Choroid plexus epithelial cell (primary cell): Measurements from ENCODE around the gene CRYGB.
A peak's percentile ranks its signal among the peaks of the same experiment; 100 is the strongest.

Source experiments
- DNase-seq: peaks from one replicate; pipeline ENCODE4 v3.0.0-alpha.2; 2010; ENCODE audit warnings: low read depth
- H3K4me3 ChIP-seq: 2 replicates; pipeline ENCODE4 v1.5.1; 2011; ENCODE audit warnings: low read depth, mild to moderate bottlenecking, control low read depth, low read length, moderate library complexity
- CTCF ChIP-seq: conservative IDR thresholded peaks from 2 replicates; pipeline ENCODE4 v1.5.1; 2011; ENCODE audit warnings: low read depth, mild to moderate bottlenecking, control low read depth, inconsistent platforms, low read length, moderate library complexity

CRYGB gene

DNA sequence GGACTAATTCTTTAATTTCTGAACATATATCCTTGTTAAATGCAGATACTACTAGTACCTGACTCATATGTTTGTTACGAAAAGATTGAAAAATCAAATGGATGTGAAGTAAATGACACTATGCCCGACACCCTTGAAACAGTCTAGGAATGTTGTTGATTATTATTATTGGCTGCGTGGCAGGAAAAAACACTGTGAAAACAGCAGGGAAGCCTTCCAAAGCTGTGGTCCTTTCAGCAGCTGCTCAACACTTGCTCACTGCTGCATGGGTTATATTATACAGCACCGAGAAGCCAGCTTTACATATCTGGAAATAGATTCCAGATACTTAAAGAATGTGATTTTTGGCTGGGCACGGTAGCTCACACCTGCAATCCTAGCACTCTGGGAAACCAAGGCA lies 48.2 kb downstream of the CRYGB start:
- H3K4me3 ChIP-seq, result no peak overlapping the region
- TF ChIP-seq CTCF, result no peak
- DNase-seq, result peak; percentile 92

DNA sequence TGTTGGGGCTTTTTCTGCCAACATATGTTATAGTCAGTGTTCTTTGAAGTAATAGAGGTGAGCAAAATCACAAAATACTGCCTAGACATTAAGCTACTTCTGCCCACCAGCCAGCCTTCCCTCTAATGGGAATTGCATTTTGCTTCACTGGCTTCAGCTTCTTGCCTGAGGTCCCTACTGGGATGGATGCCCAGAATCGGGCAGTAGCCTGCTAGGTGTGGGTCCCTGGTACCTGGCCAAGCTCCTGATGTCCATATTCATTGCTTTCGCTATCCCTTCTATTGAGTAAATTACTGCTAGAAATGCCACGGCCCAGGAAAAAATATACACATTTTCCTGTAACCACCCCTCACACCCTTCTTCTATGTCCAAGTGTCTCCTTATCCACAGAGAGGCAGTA lies 48.6 kb downstream of the CRYGB start:
- no peak for DNase-seq
- TF ChIP-seq CTCF, result no peak
- H3K4me3 ChIP-seq, result no peak overlapping the region

- DNase-seq, result no peak
- no peak for TF ChIP-seq CTCF
- H3K4me3 ChIP-seq, result no peak overlapping the region
Observed at GRCh38 chr2:208096080-208096479, 49.9 kb downstream of the CRYGB start.

GRCh38 chr2:208093128-208093527 lies 52.8 kb downstream of the CRYGB start:
- no peak for TF ChIP-seq CTCF
- DNase-seq, result peak; percentile 11
- no peak overlapping the region for H3K4me3 ChIP-seq
